GM12873 (cell line): ENCODE results near the gene TANC2.

Experiments
- TF ChIP-seq, protein P1 (sequence below): IDR thresholded peaks from 2 replicates; pipeline ENCODE4 v1.5.1; 2012; ENCODE audit warnings: low read depth, mild to moderate bottlenecking, moderate library complexity, low read length, control low read depth; ENCODE audit not compliant: insufficient read depth; ENCODE audit errors: missing control alignments

TANC2 gene

DNA sequence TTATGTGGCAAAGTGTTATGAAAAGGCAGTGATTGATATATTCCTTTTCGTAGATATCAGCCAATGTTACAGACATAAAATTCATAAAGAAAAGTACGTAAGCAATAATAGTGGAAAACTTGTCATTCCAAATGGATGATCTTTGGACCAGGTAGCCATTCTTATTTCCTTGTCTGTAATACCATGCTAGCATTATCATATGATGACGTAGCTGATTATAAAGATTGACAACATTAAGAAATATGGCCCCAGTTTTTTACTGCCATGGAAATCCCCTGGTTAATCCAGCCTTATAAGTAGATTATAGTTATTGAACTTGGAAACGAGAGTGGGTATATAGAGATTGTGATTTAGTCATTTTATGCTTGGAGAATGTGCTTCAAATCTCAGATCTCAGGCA is 8.8 kb downstream of the TANC2 start:
- TF ChIP-seq, protein P1, sequence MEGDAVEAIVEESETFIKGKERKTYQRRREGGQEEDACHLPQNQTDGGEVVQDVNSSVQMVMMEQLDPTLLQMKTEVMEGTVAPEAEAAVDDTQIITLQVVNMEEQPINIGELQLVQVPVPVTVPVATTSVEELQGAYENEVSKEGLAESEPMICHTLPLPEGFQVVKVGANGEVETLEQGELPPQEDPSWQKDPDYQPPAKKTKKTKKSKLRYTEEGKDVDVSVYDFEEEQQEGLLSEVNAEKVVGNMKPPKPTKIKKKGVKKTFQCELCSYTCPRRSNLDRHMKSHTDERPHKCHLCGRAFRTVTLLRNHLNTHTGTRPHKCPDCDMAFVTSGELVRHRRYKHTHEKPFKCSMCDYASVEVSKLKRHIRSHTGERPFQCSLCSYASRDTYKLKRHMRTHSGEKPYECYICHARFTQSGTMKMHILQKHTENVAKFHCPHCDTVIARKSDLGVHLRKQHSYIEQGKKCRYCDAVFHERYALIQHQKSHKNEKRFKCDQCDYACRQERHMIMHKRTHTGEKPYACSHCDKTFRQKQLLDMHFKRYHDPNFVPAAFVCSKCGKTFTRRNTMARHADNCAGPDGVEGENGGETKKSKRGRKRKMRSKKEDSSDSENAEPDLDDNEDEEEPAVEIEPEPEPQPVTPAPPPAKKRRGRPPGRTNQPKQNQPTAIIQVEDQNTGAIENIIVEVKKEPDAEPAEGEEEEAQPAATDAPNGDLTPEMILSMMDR, result no peak

DNA sequence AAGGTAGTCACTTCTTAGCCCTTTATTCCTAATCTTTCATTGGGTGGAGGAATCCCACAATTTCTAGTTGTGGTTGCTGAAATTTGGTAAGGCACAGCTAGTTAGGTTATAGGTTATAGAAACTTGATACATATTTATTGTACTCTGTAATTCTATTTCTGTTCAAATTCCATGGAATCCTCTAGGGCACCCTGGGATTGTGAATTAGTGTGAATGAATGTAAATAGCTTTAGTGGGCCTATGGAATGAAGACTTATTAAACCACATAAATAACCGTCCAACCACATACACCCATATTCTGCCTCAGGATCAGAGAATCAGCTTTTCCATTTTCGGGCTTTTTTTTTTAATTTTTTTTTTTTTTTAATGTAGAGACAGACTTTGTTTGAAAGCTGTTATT is 9.2 kb downstream of the TANC2 start:
- TF ChIP-seq, protein P1, result no peak

DNA sequence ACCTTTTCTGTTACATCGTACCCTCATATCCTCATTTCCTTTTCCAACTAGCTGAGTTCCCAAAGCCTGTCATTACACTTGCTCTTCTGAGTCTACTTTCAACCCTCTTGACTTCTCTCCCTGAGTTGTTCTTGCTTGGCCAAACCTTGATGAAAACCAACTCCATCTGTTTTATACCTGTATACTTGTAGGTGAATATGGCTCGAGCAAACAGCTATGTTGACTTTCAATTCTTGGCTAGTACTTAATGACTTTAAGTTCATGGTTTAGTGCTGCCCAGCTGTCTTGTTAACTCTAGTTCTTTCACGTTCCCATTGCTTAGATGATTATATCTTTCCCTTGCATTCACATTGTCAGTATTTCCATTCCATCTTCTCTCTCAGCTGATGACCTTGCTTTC is 14.8 kb downstream of the TANC2 start:
- TF ChIP-seq, protein P1, result no peak

DNA sequence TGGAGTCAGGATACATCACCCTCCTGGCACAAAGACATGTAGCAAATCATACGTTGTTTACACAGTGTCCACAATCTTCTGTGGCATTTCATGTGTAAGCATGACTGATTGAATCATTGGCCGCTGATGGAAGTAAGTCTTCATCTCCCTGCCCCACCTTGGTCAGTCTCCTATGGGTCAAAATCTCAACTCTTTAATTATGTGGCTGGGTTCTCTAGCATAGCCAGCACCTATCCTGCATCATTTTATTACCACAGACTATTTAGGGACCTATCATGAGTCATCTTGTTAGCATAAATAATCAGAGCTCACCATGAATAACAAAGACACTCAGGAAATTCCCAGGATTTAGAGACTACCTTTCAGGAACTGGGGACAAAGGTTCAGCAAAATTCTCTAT is 15.9 kb downstream of the TANC2 start:
- TF ChIP-seq, protein P1, result no peak

DNA sequence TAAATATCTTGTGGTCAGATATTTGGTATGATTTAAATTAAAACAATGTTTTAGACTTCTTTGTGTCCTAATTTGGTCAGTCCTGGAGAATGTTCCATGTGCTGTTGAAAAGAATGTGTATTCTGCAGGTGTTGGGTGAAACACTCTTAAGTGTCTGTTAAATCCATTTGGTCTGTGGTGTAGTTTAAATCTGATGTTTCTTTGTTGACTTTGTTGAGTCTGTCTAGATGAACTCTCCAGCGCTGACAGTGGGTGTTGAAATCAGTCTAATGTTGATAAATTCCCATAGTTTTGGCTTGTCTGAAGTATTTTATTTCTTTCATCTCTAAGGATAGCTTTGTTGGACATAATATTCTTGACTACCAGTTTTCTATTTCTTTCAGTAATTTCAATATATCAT is 18.8 kb downstream of the TANC2 start:
- TF ChIP-seq, protein P1, result no peak

DNA sequence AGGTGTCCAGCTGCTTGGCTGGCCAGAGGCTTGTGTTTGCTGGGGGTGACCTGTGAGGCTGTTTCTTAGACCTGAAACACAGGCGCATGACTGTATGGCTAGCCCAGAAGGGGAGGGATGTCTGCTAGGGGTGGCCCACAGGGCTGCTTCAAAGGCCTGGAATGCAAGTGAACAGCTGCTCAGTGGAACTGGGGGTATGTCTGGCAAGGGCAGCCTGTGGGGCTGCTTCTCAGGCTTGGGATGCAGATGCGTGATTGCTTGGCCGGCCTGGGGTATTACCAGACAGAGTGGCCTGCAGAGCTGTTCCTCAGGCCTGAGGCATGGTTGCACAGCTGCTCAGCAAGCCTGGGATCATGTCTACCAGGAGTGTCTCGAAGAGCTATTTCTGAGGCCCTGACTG is 20.5 kb downstream of the TANC2 start:
- TF ChIP-seq, protein P1, result no peak

DNA sequence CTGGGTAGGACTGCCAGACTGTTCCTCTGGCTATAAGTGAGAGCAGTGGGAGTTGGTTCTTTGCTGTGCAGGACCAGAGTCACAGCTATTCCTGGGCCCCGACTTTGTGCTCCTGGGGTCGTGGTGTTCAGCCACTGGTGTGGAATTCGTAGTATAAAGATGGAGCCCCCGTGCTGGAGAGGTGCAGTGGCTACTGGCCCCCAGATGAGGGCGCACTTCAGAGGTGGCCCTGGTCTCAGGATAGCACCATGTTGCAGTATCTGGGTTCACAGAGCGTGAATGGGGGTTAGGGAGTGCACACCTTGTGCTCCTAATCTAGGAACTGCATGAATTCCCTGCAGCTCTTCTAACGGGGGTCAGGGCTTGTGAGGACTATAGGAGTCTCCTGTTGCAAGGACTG is 21.1 kb downstream of the TANC2 start:
- TF ChIP-seq, protein P1, result peak; percentile 49

DNA sequence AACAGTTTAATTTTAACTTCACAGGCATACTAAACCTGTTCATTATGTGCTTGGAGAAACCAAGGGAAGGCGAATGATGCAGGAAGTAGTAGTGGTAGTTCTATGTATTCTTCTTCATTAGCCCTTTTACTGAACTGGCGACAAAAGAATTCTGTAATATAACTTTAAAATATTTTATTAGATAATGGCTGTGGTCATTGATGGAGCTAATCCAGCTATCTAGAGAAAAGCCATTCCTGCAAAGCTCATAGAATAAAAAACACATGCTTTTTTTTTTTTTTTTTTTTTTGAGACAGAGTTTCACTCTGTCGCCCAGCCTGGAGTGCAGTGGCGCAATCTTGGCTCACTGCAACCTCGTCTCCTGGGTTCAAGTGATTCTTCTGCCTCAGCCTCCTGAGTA is 23.5 kb downstream of the TANC2 start:
- TF ChIP-seq, protein P1, result no peak
